B cell (primary cell): ENCODE data around the gene UCKL1. TPM values are rescaled to one million over a fixed set of nuclear protein-coding genes. Genes with fewer than 3 reads are reported as not detected.
"Not testable (repeated sequence)": the region's sequence is repeated elsewhere in the genome, so short reads cannot be mapped to it uniquely, and the experiment has no call there.

Experiments used
- ATAC-seq: fragments of 200-7000 bp; cut with Tn5 transposase; one replicate; pipeline ENCODE4 v1.10.0; 2021; ENCODE audit warnings: low read depth, mild to moderate bottlenecking, moderate number of reproducible peaks, moderate library complexity
- CTCF ChIA-PET: fragments of 350-600 bp; sonication (Branson Sonifier 250); formaldehyde crosslinking; loops from one replicate; lab custom pipeline; 2021; ENCODE audit warnings: antibody characterized with exemption, inconsistent platforms; lab: Charles Lee
- POLR2A ChIA-PET: fragments of 350-600 bp; sonication (Branson Sonifier 250); formaldehyde crosslinking; loops from one replicate; lab custom pipeline; 2021; ENCODE audit warnings: antibody characterized with exemption; lab: Charles Lee
- DNase-seq: peaks from one replicate; pipeline ENCODE4 v3.0.0; 2013
- H2AFZ ChIP-seq: 2 replicates; pipeline ENCODE4 v1.6.1; 2012; ENCODE audit warnings: mild to moderate bottlenecking, low read depth, low read length; ENCODE audit not compliant: insufficient read depth, poor library complexity, severe bottlenecking
- H3K27ac ChIP-seq, 2 donors: 1 replicate in 1 of 2; 2 replicates in 1 of 2; pipeline ENCODE4 v1.5.1; 2012 to 2013; ENCODE audit warnings: low read length in 2 of 2, mild to moderate bottlenecking in 2 of 2, moderate library complexity in 1 of 2
- H3K27me3 ChIP-seq, 4 experiments: fragments of 200-600 bp in 1 of 4; sonication (generic) in 1 of 4; replicated peaks in 1 of 4; 1 replicate in 2 of 4; 2 replicates in 2 of 4; pipeline versions ENCODE4 v1.6.1 to v1.7.0; 2013 to 2016; ENCODE audit warnings: low read length in 3 of 4, mild to moderate bottlenecking in 2 of 4, mixed read lengths in 1 of 4, moderate library complexity in 1 of 4; ENCODE audit not compliant: insufficient read depth in 4 of 4, control insufficient read depth in 3 of 4; ENCODE audit errors: control extremely low read depth in 1 of 4
- H3K36me3 ChIP-seq, 2 experiments: replicated peaks in 1 of 2; 1 replicate in 1 of 2; 2 replicates in 1 of 2; pipeline versions ENCODE4 v1.6.1 to v1.7.1; 2013; ENCODE audit warnings: low read length in 1 of 2; ENCODE audit not compliant: insufficient read depth in 2 of 2, control insufficient read depth in 1 of 2; ENCODE audit errors: control extremely low read depth in 1 of 2, extremely low read depth in 1 of 2
- H3K4me1 ChIP-seq, 2 donors: fragments of 200-600 bp in 1 of 2; sonication (generic) in 1 of 2; 1 replicate in 1 of 2; 2 replicates in 1 of 2; pipeline versions ENCODE4 v1.5.1 to v1.6.1; 2013 to 2017; ENCODE audit warnings: low read length in 2 of 2; ENCODE audit not compliant: control insufficient read depth in 2 of 2, insufficient read depth in 2 of 2
- H3K4me2 ChIP-seq: replicated peaks from 2 replicates; pipeline ENCODE3; 2012; ENCODE audit warnings: mild to moderate bottlenecking, low read depth, low read length; ENCODE audit not compliant: poor library complexity, severe bottlenecking
- H3K4me3 ChIP-seq, 5 experiments: fragments of 200-600 bp in 1 of 5; sonication (generic) in 1 of 5; 1 replicate in 3 of 5; 2 replicates in 2 of 5; pipeline versions ENCODE4 v1.5.1 to v1.7.0; 2011 to 2016; ENCODE audit warnings: low read length in 4 of 5, mild to moderate bottlenecking in 4 of 5, low read depth in 2 of 5, control low read depth in 1 of 5, moderate library complexity in 1 of 5; ENCODE audit not compliant: insufficient read depth in 1 of 5; ENCODE audit errors: control extremely low read depth in 1 of 5, extremely low read depth in 1 of 5
- H3K79me2 ChIP-seq: fragments of 200-600 bp; sonication (generic); one replicate; pipeline ENCODE4 v1.6.0; 2016; ENCODE audit warnings: low read length; ENCODE audit not compliant: control insufficient read depth, insufficient read depth
- H3K9ac ChIP-seq: fragments of 200-600 bp; sonication (generic); 2 replicates; pipeline ENCODE4 v1.6.1; 2017; ENCODE audit warnings: mild to moderate bottlenecking, low read length, moderate library complexity
- H3K9me3 ChIP-seq, 3 donors: one replicate each; pipeline versions ENCODE4 v1.6.1 to v1.7.1; 2013; ENCODE audit warnings: low read length in 2 of 3; ENCODE audit not compliant: control insufficient read depth in 2 of 3, insufficient read depth in 1 of 3; ENCODE audit errors: control extremely low read depth in 1 of 3
- H4K20me1 ChIP-seq: 2 replicates; pipeline ENCODE4 v1.6.0; 2012; ENCODE audit warnings: mild to moderate bottlenecking, low read length; ENCODE audit not compliant: insufficient read depth, control insufficient read depth, poor library complexity, severe bottlenecking
- H3K27ac Mint-ChIP-seq: one replicate; pipeline ENCODE4 v1.8.0; 2021; ENCODE audit warnings: mixed read lengths
- H3K27me3 Mint-ChIP-seq: one replicate; pipeline ENCODE4 v1.8.0; 2021; ENCODE audit warnings: mixed read lengths
- H3K4me1 Mint-ChIP-seq: one replicate; pipeline ENCODE4 v1.8.0; 2021; ENCODE audit warnings: mixed read lengths
- H3K4me3 Mint-ChIP-seq: one replicate; pipeline ENCODE4 v1.8.0; 2021; ENCODE audit warnings: mixed read lengths
- H3K9me3 Mint-ChIP-seq: one replicate; pipeline ENCODE4 v1.8.0; 2022; ENCODE audit warnings: mixed read lengths; ENCODE audit not compliant: insufficient read depth
- CTCF ChIP-seq: fragments of 200-600 bp; IDR thresholded peaks from one replicate; pipeline ENCODE4 v1.8.0; 2022; ENCODE audit warnings: antibody characterized with exemption, mild to moderate bottlenecking
- EZH2 ChIP-seq: IDR thresholded peaks from 2 replicates; pipeline ENCODE4 v1.6.1; 2012; ENCODE audit warnings: borderline replicate concordance, low read depth, mild to moderate bottlenecking, moderate library complexity, low read length; ENCODE audit not compliant: insufficient read depth, poor library complexity, severe bottlenecking
- WGBS: methylation state at CpG from one replicate; pipeline ENCODE4 v1.1.5; 2013; ENCODE audit warnings: missing lambda C conversion rate; ENCODE audit not compliant: insufficient coverage; 5-methylcytosine and 5-hydroxymethylcytosine counted together
- intact Hi-C: fragments of 100-400 bp; cut with micrococcal nuclease; formaldehyde crosslinking; loops from one replicate; pipeline ENCODE4 v1.10.0; 2022
- polyA plus RNA-seq: library from polyadenylated mRNA; depleted of rRNA; stranded (reverse); fragments of >200 nt; gene quantifications from 2 replicates; pipeline ENCODE4 v1.2.3, GENCODE V29; 2012
- total RNA-seq, 2 donors: library from RNA; stranded (reverse); fragments of 120-200 nt in 1 of 2; gene quantifications; 1 replicate in 1 of 2; 2 replicates in 1 of 2; pipeline versions ENCODE4 v1.2.3 to v1.2.4, GENCODE V29; 2013 to 2022

Gene UCKL1
- total and polyA plus RNA-seq, 2 donors (not counting 1 experiment from before 2014, with no cell fraction given) = 106 to 199 TPM

- ATAC-seq (no peak), DNase-seq (no peak)
- Histone ChIP-seq H3K9ac (no peak overlapping the region), H3K4me2 (no peak overlapping the region), H3K27ac (no peak overlapping the region), H2AFZ (no peak overlapping the region), H3K27me3 (no peaks in the 10 kb centered on the region), H4K20me1 (peaks cover 79% of the 10 kb centered on the region), H3K36me3 (peaks cover 3 to 71% of the 10 kb centered on the region in 2 experiments), H3K9me3 (no peaks in the 10 kb centered on the region), H3K4me1 (no peaks in the 10 kb centered on the region), H3K79me2 (peaks cover 72% of the 10 kb centered on the region), H3K4me3 (no peak overlapping the region)
- intact Hi-C loops = no loop called here
- 98% methylated on average over 18 of the region's 19 CpGs for WGBS
- no peaks in the 10 kb centered on the region for H3K4me1 Mint-ChIP-seq
- no peak overlapping the region for H3K27ac Mint-ChIP-seq
- no peaks in the 10 kb centered on the region for H3K9me3 Mint-ChIP-seq
- CTCF ChIA-PET = no interaction called here
- H3K27me3 Mint-ChIP-seq = no peaks in the 10 kb centered on the region
- POLR2A ChIA-PET = no interaction called here
- TF ChIP-seq EZH2 (no peak), CTCF (no peak)
- no peak overlapping the region for H3K4me3 Mint-ChIP-seq
These were observed 24.5 kb downstream of the UCKL1 start for GRCh38 chr20:63931735-63932134.

GRCh38 chr20:63930971-63931553, 25.2 kb downstream of the UCKL1 start:
- no peak for DNase-seq
- TF ChIP-seq EZH2 = no peak
- TF ChIP-seq CTCF = no peak
- H3K27ac Mint-ChIP-seq = no peak overlapping the region
- Histone ChIP-seq H3K79me2 (peaks cover 75% of the 10 kb centered on the region), H3K4me1 (no peaks in the 10 kb centered on the region), H3K9ac (no peak overlapping the region), H3K4me2 (no peak overlapping the region), H4K20me1 (peaks cover 81% of the 10 kb centered on the region), H3K36me3 (peaks cover 0 to 70% of the 10 kb centered on the region in 2 experiments), H3K27me3 (no peaks in the 10 kb centered on the region), H3K4me3 (no peak overlapping the region), H2AFZ (no peak overlapping the region), H3K27ac (no peak overlapping the region), H3K9me3 (no peaks in the 10 kb centered on the region)
- 97% methylated on average over 36 of the region's 37 CpGs for WGBS
- ATAC-seq = no peak
- H3K4me1 Mint-ChIP-seq = no peaks in the 10 kb centered on the region
- no peak overlapping the region for H3K4me3 Mint-ChIP-seq
- ChIA-PET POLR2A (no interaction called here), CTCF (no interaction called here)
- H3K27me3 Mint-ChIP-seq = no peaks in the 10 kb centered on the region
- no peaks in the 10 kb centered on the region for H3K9me3 Mint-ChIP-seq
- intact Hi-C loops = no loop called here

- H3K4me3 Mint-ChIP-seq, H3K4me2 ChIP-seq, H3K4me3 ChIP-seq, H3K4me1 Mint-ChIP-seq, H3K27me3 ChIP-seq, H3K9me3 Mint-ChIP-seq, H3K4me1 ChIP-seq, H3K27ac Mint-ChIP-seq, intact Hi-C loops, H2AFZ ChIP-seq, H3K27ac ChIP-seq, DNase-seq, H3K27me3 Mint-ChIP-seq, ATAC-seq, H3K9me3 ChIP-seq, H3K9ac ChIP-seq: not testable (repeated sequence)
- POLR2A ChIA-PET = interaction anchor here (0.6 kb wide), 1 partner anchor 165 kb away, joined by 3 read pairs; no protein-coding TSS in a partner anchor
- H3K36me3 ChIP-seq = peaks cover 0 to 55% of the 10 kb centered on the region in 2 experiments
- CTCF ChIA-PET = interaction anchor here (1.1 kb wide), 1 partner anchor 706 kb away, joined by 3 read pairs; no protein-coding TSS in a partner anchor
- WGBS = 98% methylated on average over 31 of the region's 31 CpGs
- H4K20me1 ChIP-seq = peaks cover 76% of the 10 kb centered on the region
- peaks cover 75% of the 10 kb centered on the region for H3K79me2 ChIP-seq
These were observed 26.7 kb downstream of the UCKL1 start for GRCh38 chr20:63929473-63929883.
